ENCODE data around the gene TMEM63A.
A peak's percentile ranks its signal among the peaks of the same experiment; 100 is the strongest.
"Not testable (repeated sequence)": the region's sequence is repeated elsewhere in the genome, so short reads cannot be mapped to it uniquely, and the experiment has no call there.

TMEM63A gene

GRCh38 chr1:225908773-225909172, 26.6 kb upstream of the TMEM63A start:
- DNase-seq (ENCODE audit: low spot score): no peak

GRCh38 chr1:225908013-225908640, 25.9 kb upstream of the TMEM63A start:
- DNase-seq (ENCODE audit: low spot score): no peak

- DNase-seq (ENCODE audit: low spot score): no peak
Observed at GRCh38 chr1:225907341-225907740, 25.2 kb upstream of the TMEM63A start.

- DNase-seq (ENCODE audit: low spot score): no peak
Observed at GRCh38 chr1:225906467-225906866, 24.3 kb upstream of the TMEM63A start.

- no peak for DNase-seq (ENCODE audit: low spot score)
Observed at GRCh38 chr1:225903623-225904022, 21.4 kb upstream of the TMEM63A start.

GRCh38 chr1:225899044-225899925, 17.1 kb upstream of the TMEM63A start:
- DNase-seq (ENCODE audit: low spot score): no peak

- DNase-seq (ENCODE audit: low spot score): peak; percentile 68
Observed at GRCh38 chr1:225897595-225898514, 15.7 kb upstream of the TMEM63A start.

GRCh38 chr1:225896937-225897549, 14.9 kb upstream of the TMEM63A start:
- peak; percentile 90 for DNase-seq (ENCODE audit: low spot score)

GRCh38 chr1:225896494-225896893, 14.3 kb upstream of the TMEM63A start:
- no peak for DNase-seq (ENCODE audit: low spot score)

GRCh38 chr1:225892307-225892706, 10.1 kb upstream of the TMEM63A start:
- no peak for DNase-seq (ENCODE audit: low spot score)

GRCh38 chr1:225891229-225891972, 9.2 kb upstream of the TMEM63A start:
- no peak for DNase-seq (ENCODE audit: low spot score)

- no peak for DNase-seq (ENCODE audit: low spot score)
Observed at GRCh38 chr1:225890346-225891228, 8.4 kb upstream of the TMEM63A start.

- no peak for DNase-seq (ENCODE audit: low spot score)
Observed at GRCh38 chr1:225889743-225890142, 7.6 kb upstream of the TMEM63A start.

- DNase-seq (ENCODE audit: low spot score): no peak
Observed at GRCh38 chr1:225888898-225889601, 6.9 kb upstream of the TMEM63A start, which contains the start of gene LEFTY1. Gene LEFTY1, minus strand, starts transcription at chr1:225889146. Its CDS starts 80 bp downstream, at chr1:225889066.

GRCh38 chr1:225888289-225888897, 6.2 kb upstream of the TMEM63A start:
- DNase-seq (ENCODE audit: low spot score): no peak

GRCh38 chr1:225887554-225888288, 5.5 kb upstream of the TMEM63A start:
- not testable (repeated sequence) for DNase-seq (ENCODE audit: low spot score)

- DNase-seq (ENCODE audit: low spot score): no peak
Observed at GRCh38 chr1:225887030-225887314, 4.8 kb upstream of the TMEM63A start.
